Measurements from ENCODE around the gene CABYR. TPM values are rescaled to one million over a fixed set of nuclear protein-coding genes. Genes with fewer than 3 reads are reported as not detected.

CABYR gene
- total and polyA plus RNA-seq, 2 donors (not counting 1 experiment from before 2014, with no cell fraction given) = 1.7 to 4.4 TPM

DNA sequence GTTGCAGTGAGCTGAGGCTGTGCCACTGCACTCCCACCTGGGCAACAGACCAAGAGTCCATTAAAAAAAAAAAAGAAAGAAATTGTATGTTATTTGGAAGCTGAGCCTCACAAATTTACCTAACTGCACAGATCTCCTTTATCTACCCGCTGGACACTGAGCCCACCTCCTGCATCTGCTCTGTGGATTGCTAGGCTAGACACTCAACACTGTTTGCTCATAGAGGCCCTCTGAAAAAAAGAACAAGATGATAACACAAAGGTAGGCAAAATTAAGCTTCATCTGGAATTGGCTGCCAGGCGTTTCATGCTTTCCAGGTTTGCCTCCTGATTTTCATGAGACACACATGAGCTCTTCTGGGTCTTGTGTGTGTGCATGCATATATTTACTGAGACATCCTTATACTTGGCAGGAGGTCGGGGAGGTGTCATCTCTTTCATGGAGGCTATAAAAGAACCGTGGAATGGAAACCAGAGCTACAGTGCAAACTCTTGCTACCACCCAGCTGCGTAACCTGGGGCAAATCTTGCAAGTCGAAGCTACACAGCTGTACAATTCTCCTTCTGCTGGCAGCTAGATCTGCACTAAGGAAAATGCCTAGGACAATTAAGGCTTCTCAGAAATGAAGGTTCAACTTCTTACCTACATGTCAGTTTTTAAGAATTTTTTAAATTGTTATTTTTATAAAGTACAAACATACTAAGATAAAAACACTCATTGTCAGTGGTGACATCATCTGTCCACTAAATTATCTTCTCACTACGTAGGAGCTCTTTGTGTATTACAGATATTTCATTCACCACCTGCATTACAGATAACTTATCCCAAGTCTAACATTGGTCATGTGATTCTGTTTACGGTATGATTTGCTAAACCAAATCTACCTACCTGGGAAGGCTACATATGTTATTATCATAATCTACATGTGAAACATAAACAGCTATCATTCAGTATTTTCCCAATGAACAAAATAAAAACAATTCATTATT is 63.1 kb downstream of the CABYR start:
- Histone ChIP-seq H3K27me3 (replicated peaks in 1 of 4; ENCODE audit: control extremely low read depth in 1 of 4, control insufficient read depth in 3 of 4, insufficient read depth in 4 of 4, low read length in 3 of 4) (peaks cover 0 to 2% (median 0%) of the 10 kb centered on the region in 4 experiments), H3K4me1 (ENCODE audit: control insufficient read depth in 2 of 2, insufficient read depth in 2 of 2, low read length in 2 of 2) (no peaks in the 10 kb centered on the region), H3K79me2 (ENCODE audit: control insufficient read depth, insufficient read depth, low read length) (no peaks in the 10 kb centered on the region), H3K9ac (ENCODE audit: low read length) (no peak overlapping the region), H3K4me2 (replicated peaks; ENCODE audit: low read depth, low read length, poor library complexity, severe bottlenecking) (no peak overlapping the region), H3K36me3 (replicated peaks in 1 of 2; ENCODE audit: control extremely low read depth in 1 of 2, control insufficient read depth in 1 of 2, extremely low read depth in 1 of 2, insufficient read depth in 2 of 2, low read length in 1 of 2) (no peaks in the 10 kb centered on the region), H4K20me1 (ENCODE audit: control insufficient read depth, insufficient read depth, low read length, poor library complexity, severe bottlenecking) (no peaks in the 10 kb centered on the region), H3K4me3 (ENCODE audit: control extremely low read depth in 1 of 5, extremely low read depth in 1 of 5, insufficient read depth in 1 of 5, low read depth in 2 of 5, low read length in 4 of 5) (no peak overlapping the region), H2AFZ (ENCODE audit: insufficient read depth, low read depth, low read length, poor library complexity, severe bottlenecking) (no peak overlapping the region), H3K9me3 (ENCODE audit: control extremely low read depth in 1 of 3, control insufficient read depth in 2 of 3, insufficient read depth in 1 of 3, low read length in 2 of 3) (no peaks in the 10 kb centered on the region), H3K27ac (ENCODE audit: low read length in 2 of 2) (no peak overlapping the region)
- H3K27ac Mint-ChIP-seq = no peak overlapping the region
- H3K4me1 Mint-ChIP-seq = no peaks in the 10 kb centered on the region
- TF ChIP-seq, protein P1, sequence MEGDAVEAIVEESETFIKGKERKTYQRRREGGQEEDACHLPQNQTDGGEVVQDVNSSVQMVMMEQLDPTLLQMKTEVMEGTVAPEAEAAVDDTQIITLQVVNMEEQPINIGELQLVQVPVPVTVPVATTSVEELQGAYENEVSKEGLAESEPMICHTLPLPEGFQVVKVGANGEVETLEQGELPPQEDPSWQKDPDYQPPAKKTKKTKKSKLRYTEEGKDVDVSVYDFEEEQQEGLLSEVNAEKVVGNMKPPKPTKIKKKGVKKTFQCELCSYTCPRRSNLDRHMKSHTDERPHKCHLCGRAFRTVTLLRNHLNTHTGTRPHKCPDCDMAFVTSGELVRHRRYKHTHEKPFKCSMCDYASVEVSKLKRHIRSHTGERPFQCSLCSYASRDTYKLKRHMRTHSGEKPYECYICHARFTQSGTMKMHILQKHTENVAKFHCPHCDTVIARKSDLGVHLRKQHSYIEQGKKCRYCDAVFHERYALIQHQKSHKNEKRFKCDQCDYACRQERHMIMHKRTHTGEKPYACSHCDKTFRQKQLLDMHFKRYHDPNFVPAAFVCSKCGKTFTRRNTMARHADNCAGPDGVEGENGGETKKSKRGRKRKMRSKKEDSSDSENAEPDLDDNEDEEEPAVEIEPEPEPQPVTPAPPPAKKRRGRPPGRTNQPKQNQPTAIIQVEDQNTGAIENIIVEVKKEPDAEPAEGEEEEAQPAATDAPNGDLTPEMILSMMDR (IDR thresholded peaks at IDR 0.05) = no peak
- TF ChIP-seq EZH2 (IDR thresholded peaks at IDR 0.05; ENCODE audit: borderline replicate concordance, insufficient read depth, low read depth, low read length, poor library complexity, severe bottlenecking) = no peak
- ChIA-PET POLR2A (no interaction called here), CTCF (no interaction called here)
- WGBS (ENCODE audit: insufficient coverage) = 98% methylated on average over 6 of the region's 8 CpGs
- no peak overlapping the region for H3K4me3 Mint-ChIP-seq
- H3K27me3 Mint-ChIP-seq = peaks cover 3% of the 10 kb centered on the region
- no peak for ATAC-seq (ENCODE audit: low read depth)
- no peaks in the 10 kb centered on the region for H3K9me3 Mint-ChIP-seq (ENCODE audit: insufficient read depth)
- DNase-seq = no peak
- intact Hi-C loops (cut with micrococcal nuclease) = no loop called here

DNA sequence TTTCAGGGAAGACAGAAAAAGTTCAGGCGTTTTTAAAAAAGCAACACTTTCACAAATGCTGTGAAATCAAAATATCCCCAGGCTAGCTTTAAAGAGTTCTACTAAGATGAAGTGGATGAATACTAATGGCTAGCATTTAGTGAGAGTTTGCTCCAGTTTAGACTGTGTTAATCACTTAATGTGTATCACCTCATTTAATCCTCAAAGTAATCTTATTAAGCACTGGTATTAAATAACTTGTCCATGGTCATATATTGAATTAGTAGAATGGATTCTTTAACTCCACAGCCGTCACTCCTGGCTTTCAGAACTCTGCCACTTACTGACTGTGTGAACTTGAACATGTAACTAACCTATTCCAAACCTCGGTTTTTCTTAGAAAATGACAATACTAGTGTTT is 66.0 kb downstream of the CABYR start:
- ChIA-PET CTCF (no interaction called here), POLR2A (interaction anchor here (0.7 kb wide), 1 partner anchor 9 kb away, joined by 4 read pairs; no protein-coding TSS in a partner anchor)
- TF ChIP-seq EZH2 (IDR thresholded peaks at IDR 0.05; ENCODE audit: borderline replicate concordance, insufficient read depth, low read depth, low read length, poor library complexity, severe bottlenecking) = no peak
- TF ChIP-seq, protein P1 (IDR thresholded peaks at IDR 0.05) = no peak
- no CpG with 5 or more reads among the region's 3 CpGs for WGBS (ENCODE audit: insufficient coverage)
- H3K27me3 ChIP-seq (replicated peaks in 1 of 4; ENCODE audit: control extremely low read depth in 1 of 4, control insufficient read depth in 3 of 4, insufficient read depth in 4 of 4, low read length in 3 of 4) = peaks cover 0 to 2% (median 0%) of the 10 kb centered on the region in 4 experiments
- ATAC-seq (ENCODE audit: low read depth) (no peak), DNase-seq (no peak)
- H3K4me1 ChIP-seq (ENCODE audit: control insufficient read depth in 2 of 2, insufficient read depth in 2 of 2, low read length in 2 of 2) = no peaks in the 10 kb centered on the region
- no peaks in the 10 kb centered on the region for H3K36me3 ChIP-seq (replicated peaks in 1 of 2; ENCODE audit: control extremely low read depth in 1 of 2, control insufficient read depth in 1 of 2, extremely low read depth in 1 of 2, insufficient read depth in 2 of 2, low read length in 1 of 2)
- no peaks in the 10 kb centered on the region for H4K20me1 ChIP-seq (ENCODE audit: control insufficient read depth, insufficient read depth, low read length, poor library complexity, severe bottlenecking)
- no peaks in the 10 kb centered on the region for H3K9me3 ChIP-seq (ENCODE audit: control extremely low read depth in 1 of 3, control insufficient read depth in 2 of 3, insufficient read depth in 1 of 3, low read length in 2 of 3)
- no peak overlapping the region for H3K27ac ChIP-seq (ENCODE audit: low read length in 2 of 2)
- Mint-ChIP-seq H3K27me3 (peaks cover 3% of the 10 kb centered on the region), H3K4me3 (no peak overlapping the region), H3K9me3 (ENCODE audit: insufficient read depth) (no peaks in the 10 kb centered on the region), H3K27ac (no peak overlapping the region), H3K4me1 (no peaks in the 10 kb centered on the region)
- no peaks in the 10 kb centered on the region for H3K79me2 ChIP-seq (ENCODE audit: control insufficient read depth, insufficient read depth, low read length)
- intact Hi-C loops (cut with micrococcal nuclease) = no loop called here
- no peak overlapping the region for H3K4me2 ChIP-seq (replicated peaks; ENCODE audit: low read depth, low read length, poor library complexity, severe bottlenecking)
- no peak overlapping the region for H3K9ac ChIP-seq (ENCODE audit: low read length)
- H3K4me3 ChIP-seq (ENCODE audit: control extremely low read depth in 1 of 5, extremely low read depth in 1 of 5, insufficient read depth in 1 of 5, low read depth in 2 of 5, low read length in 4 of 5) = no peak overlapping the region
- H2AFZ ChIP-seq (ENCODE audit: insufficient read depth, low read depth, low read length, poor library complexity, severe bottlenecking) = no peak overlapping the region
